IMR-90 (cell line): Measurements from ENCODE around the gene ASTL. TPM values are rescaled to one million over a fixed set of nuclear protein-coding genes. Genes with fewer than 3 reads are reported as not detected.

Experiments used
- ATAC-seq: fragments of 200-7000 bp; cut with Tn5 transposase; 2 replicates; pipeline ENCODE4 v1.9.1; 2020; ENCODE audit warnings: low read depth, mild to moderate bottlenecking, moderate library complexity
- BruUV-seq: library from RNA; stranded (reverse); fragments of 400-500 nt; replicated peaks from 2 replicates; lab custom pipeline; 2021; lab: Mats Ljungman, UMichigan
- CTCF ChIA-PET: fragments of 300-600 bp; formaldehyde crosslinking; extraction: SDS; loops from one replicate; lab custom pipeline; 2021; ENCODE audit warnings: antibody characterized with exemption; lab: Yijun Ruan, JAX
- POLR2A ChIA-PET: fragments of 300-600 bp; sonication (Branson Sonifier 250); formaldehyde crosslinking; loops from one replicate; lab custom pipeline; 2022; ENCODE audit warnings: antibody characterized with exemption; ENCODE audit not compliant: unreplicated experiment; lab: Charles Lee
- DNase-seq: peaks from one replicate; pipeline ENCODE4 v3.0.0; 2013
- H2AFZ ChIP-seq: replicated peaks from 2 replicates; pipeline ENCODE3; 2013; ENCODE audit warnings: low read length, mild to moderate bottlenecking; ENCODE audit not compliant: poor library complexity
- H2AK5ac ChIP-seq: 2 replicates; pipeline ENCODE4 v1.6.1; 2013; ENCODE audit warnings: low read depth, low read length, inconsistent platforms
- H2AK9ac ChIP-seq: replicated peaks from 2 replicates; pipeline ENCODE3; 2013; ENCODE audit warnings: mild to moderate bottlenecking, low read depth, low read length, moderate library complexity; ENCODE audit not compliant: poor library complexity
- H2BK120ac ChIP-seq: 2 replicates; pipeline ENCODE4 v1.6.1; 2013; ENCODE audit warnings: low read depth, low read length, inconsistent platforms
- H2BK15ac ChIP-seq: 3 replicates; pipeline ENCODE4 v1.6.1; 2013; ENCODE audit warnings: low read depth, low read length, inconsistent platforms
- H2BK20ac ChIP-seq: 2 replicates; pipeline ENCODE4 v1.6.1; 2013; ENCODE audit warnings: low read depth, mild to moderate bottlenecking, inconsistent platforms, low read length, moderate library complexity
- H2BK5ac ChIP-seq: 2 replicates; pipeline ENCODE4 v1.6.1; 2013; ENCODE audit warnings: mild to moderate bottlenecking, low read depth, low read length, inconsistent platforms; ENCODE audit not compliant: poor library complexity, severe bottlenecking
- H3K14ac ChIP-seq: replicated peaks from 2 replicates; pipeline ENCODE4 v1.6.1; 2013; ENCODE audit warnings: low read depth, low read length, inconsistent platforms
- H3K18ac ChIP-seq: 2 replicates; pipeline ENCODE4 v1.6.1; 2013; ENCODE audit warnings: low read depth, low read length, control low read depth
- H3K23ac ChIP-seq: 2 replicates; pipeline ENCODE4 v1.6.1; 2013; ENCODE audit warnings: low read depth, low read length, inconsistent platforms
- H3K27ac ChIP-seq: 2 replicates; pipeline ENCODE4 v1.5.1; 2013; ENCODE audit warnings: mild to moderate bottlenecking, control low read depth, low read length; ENCODE audit not compliant: insufficient read depth
- H3K27me3 ChIP-seq: 2 replicates; pipeline ENCODE4 v1.6.1; 2013; ENCODE audit warnings: low read length; ENCODE audit not compliant: control insufficient read depth, insufficient read depth
- H3K36me3 ChIP-seq: 2 replicates; pipeline ENCODE4 v1.6.1; 2013; ENCODE audit warnings: low read length, mixed read lengths; ENCODE audit not compliant: control insufficient read depth, insufficient read depth
- H3K4ac ChIP-seq: 2 replicates; pipeline ENCODE4 v1.6.1; 2013; ENCODE audit warnings: low read depth, low read length, inconsistent platforms
- H3K4me1 ChIP-seq: 2 replicates; pipeline ENCODE4 v1.6.1; 2013; ENCODE audit warnings: low read length, mixed read lengths; ENCODE audit not compliant: control insufficient read depth, insufficient read depth
- H3K4me2 ChIP-seq: 2 replicates; pipeline ENCODE4 v1.6.1; 2013; ENCODE audit warnings: low read depth, mild to moderate bottlenecking, control low read depth, low read length, moderate library complexity
- H3K4me3 ChIP-seq: 2 replicates; pipeline ENCODE4 v1.5.1; 2013; ENCODE audit warnings: low read depth, mild to moderate bottlenecking, control low read depth, low read length, moderate library complexity; ENCODE audit not compliant: insufficient read depth
- H3K56ac ChIP-seq: 2 replicates; pipeline ENCODE4 v1.6.1; 2013; ENCODE audit warnings: low read length, inconsistent platforms; ENCODE audit not compliant: insufficient read depth; ENCODE audit errors: extremely low read depth
- H3K79me1 ChIP-seq, 2 experiments: 2 replicates each; pipeline ENCODE4 v1.6.1; 2013; ENCODE audit warnings: low read length in 2 of 2, inconsistent platforms in 1 of 2, low read depth in 1 of 2
- H3K9ac ChIP-seq: 2 replicates; pipeline ENCODE4 v1.6.1; 2013; ENCODE audit warnings: low read depth, low read length, control low read depth
- H3K9me1 ChIP-seq: 2 replicates; pipeline ENCODE4 v1.6.1; 2013; ENCODE audit warnings: low read length, inconsistent platforms; ENCODE audit not compliant: insufficient read depth
- H3K9me3 ChIP-seq: 2 replicates; pipeline ENCODE4 v1.6.1; 2013; ENCODE audit warnings: low read length; ENCODE audit not compliant: control insufficient read depth, insufficient read depth
- H4K20me1 ChIP-seq: 2 replicates; pipeline ENCODE4 v1.6.1; 2013; ENCODE audit warnings: low read length, inconsistent platforms; ENCODE audit not compliant: insufficient read depth
- H4K5ac ChIP-seq: 2 replicates; pipeline ENCODE4 v1.6.1; 2013; ENCODE audit warnings: mild to moderate bottlenecking, low read depth, low read length, control low read depth
- H4K8ac ChIP-seq, 2 experiments: 2 replicates each; pipeline ENCODE4 v1.6.1; 2013; ENCODE audit warnings: low read depth in 2 of 2, low read length in 2 of 2, control low read depth in 1 of 2, inconsistent platforms in 1 of 2
- H4K91ac ChIP-seq: 2 replicates; pipeline ENCODE4 v1.6.1; 2013; ENCODE audit warnings: low read depth, low read length, inconsistent platforms; ENCODE audit not compliant: insufficient read depth
- CHD1 ChIP-seq: IDR thresholded peaks from 2 replicates; pipeline ENCODE4 v1.6.1; 2012; ENCODE audit warnings: low read depth, low read length, improper control_type of control experiment
- SMC3 ChIP-seq: fragments of 150-350 bp; IDR thresholded peaks from 2 replicates; pipeline ENCODE4 v1.6.1; 2016; ENCODE audit warnings: low read depth, mild to moderate bottlenecking, antibody characterized with exemption, low read length, moderate library complexity
- WGBS, 2 experiments: methylation state at CpG; one replicate each; pipeline versions ENCODE4 v1.1.5 to v1.1.7; 2013; ENCODE audit warnings: missing lambda C conversion rate in 2 of 2; ENCODE audit not compliant: insufficient read length in 1 of 2; ENCODE audit errors: extremely low coverage in 2 of 2; 5-methylcytosine and 5-hydroxymethylcytosine counted together
- dilution Hi-C: fragments of 300-500 bp; cut with HindIII; formaldehyde crosslinking; loops from one replicate; pipeline ENCODE4 v1.14.3; 2018; ENCODE audit warnings: low sequenced_read_pairs; ENCODE audit not compliant: unreplicated experiment
- in situ Hi-C: fragments of 300-500 bp; cut with MboI; formaldehyde crosslinking; loops from 3 replicates; pipeline ENCODE4 v1.14.3; 2019; ENCODE audit warnings: low sequenced_read_pairs, inconsistent platforms, mixed read lengths
- intact Hi-C: fragments of 100-400 bp; cut with micrococcal nuclease; formaldehyde crosslinking; loops from 2 replicates; pipeline ENCODE4 v1.10.0; 2022
- polyA plus RNA-seq, 3 experiments: library from polyadenylated mRNA; depleted of rRNA; stranded (reverse); fragments of >200 nt; gene quantifications; 2 replicates each; pipeline ENCODE4 v1.2.3, GENCODE V29; 2012; ENCODE audit warnings: low replicate concordance in 1 of 3
- total RNA-seq: library from RNA; depleted of rRNA; stranded (reverse); fragments of >200 nt; gene quantifications from 2 replicates; pipeline ENCODE4 v1.2.3, GENCODE V29; 2012

The ASTL gene
- total and polyA plus RNA-seq, 2 of the 4 experiments (the other 2 are of a cell fraction) = not detected

- H4K5ac ChIP-seq = no peak overlapping the region
- ATAC-seq (no peak), DNase-seq (no peak)
- no peaks in the 10 kb centered on the region for H3K36me3 ChIP-seq
- in situ Hi-C loops = loop anchor here (25.0 kb wide), 1 partner anchor 109 kb away; no protein-coding TSS in a partner anchor
- H2AK5ac ChIP-seq = no peak overlapping the region
- H3K9me3 ChIP-seq = no peaks in the 10 kb centered on the region; the same call in 1 of the 2 replicates
- ChIA-PET POLR2A (no interaction called here), CTCF (no interaction called here)
- no peak overlapping the region for H3K18ac ChIP-seq
- 85% methylated on average over 4 of the region's 4 CpGs; no CpG with 5 or more reads in 1 of the 2 experiments for WGBS, 2 experiments
- no peak overlapping the region for H3K23ac ChIP-seq
- H3K4ac ChIP-seq = no peak overlapping the region
- no peak overlapping the region for H3K9ac ChIP-seq
- no peak for TF ChIP-seq SMC3
- no peak for TF ChIP-seq CHD1
- H2AFZ ChIP-seq = no peak overlapping the region
- 0 out of 2 replicates have a peak, but pooled peaks cover 4% of the 10 kb centered on the region for H4K20me1 ChIP-seq
- no peak overlapping the region for H2BK120ac ChIP-seq
- peaks cover 85% of the 10 kb centered on the region for H3K27me3 ChIP-seq
- H3K4me2 ChIP-seq = no peak overlapping the region
- no peak overlapping the region for H3K4me3 ChIP-seq
- no peak overlapping the region for H4K91ac ChIP-seq
- H3K14ac ChIP-seq = no peak overlapping the region
- no peak overlapping the region for H3K56ac ChIP-seq
- H2AK9ac ChIP-seq = no peak overlapping the region
- no peaks in the 10 kb centered on the region for H3K79me1 ChIP-seq
- H3K4me1 ChIP-seq = peaks cover 2% of the 10 kb centered on the region; the same call in 1 of the 2 replicates
- H3K9me1 ChIP-seq = no peaks in the 10 kb centered on the region
- intact Hi-C loops = no loop called here
- no TSS peak for BruUV-seq
- no peak overlapping the region for H4K8ac ChIP-seq
- H2BK20ac ChIP-seq = no peak overlapping the region
- H2BK5ac ChIP-seq = no peak overlapping the region
- no peak overlapping the region for H3K27ac ChIP-seq
- H2BK15ac ChIP-seq = no peak overlapping the region
- dilution Hi-C loops = no loop called here
These were observed 16.9 kb downstream of the ASTL start for GRCh38 chr2:96121414-96121813.
